Placental pericyte (primary cell): ENCODE results near the gene PTX3. TPM values are rescaled to one million over a fixed set of nuclear protein-coding genes. Genes with fewer than 3 reads are reported as not detected.

ENCODE experiments used
- total RNA-seq: library from RNA; depleted of rRNA; stranded (reverse); fragments of >200 nt; gene quantifications from 2 replicates; pipeline ENCODE4 v1.2.3, GENCODE V29; 2012

PTX3 gene
- total RNA-seq, result 130 and 602 TPM in 2 replicates

GRCh38 chr3:157436583-157437291 lies at the start of gene PTX3:
Gene PTX3 (plus strand): TSS chr3:157436850. CDS start chr3:157436934, 84 bp downstream.

Other genes with a start within 250 kb of the PTX3 start
- 30.6 and 131 TPM in 2 replicates for gene VEPH1, start 66.6 kb downstream of the PTX3 start, total RNA-seq